ENCODE measurements around the gene KSR2.

DNA sequence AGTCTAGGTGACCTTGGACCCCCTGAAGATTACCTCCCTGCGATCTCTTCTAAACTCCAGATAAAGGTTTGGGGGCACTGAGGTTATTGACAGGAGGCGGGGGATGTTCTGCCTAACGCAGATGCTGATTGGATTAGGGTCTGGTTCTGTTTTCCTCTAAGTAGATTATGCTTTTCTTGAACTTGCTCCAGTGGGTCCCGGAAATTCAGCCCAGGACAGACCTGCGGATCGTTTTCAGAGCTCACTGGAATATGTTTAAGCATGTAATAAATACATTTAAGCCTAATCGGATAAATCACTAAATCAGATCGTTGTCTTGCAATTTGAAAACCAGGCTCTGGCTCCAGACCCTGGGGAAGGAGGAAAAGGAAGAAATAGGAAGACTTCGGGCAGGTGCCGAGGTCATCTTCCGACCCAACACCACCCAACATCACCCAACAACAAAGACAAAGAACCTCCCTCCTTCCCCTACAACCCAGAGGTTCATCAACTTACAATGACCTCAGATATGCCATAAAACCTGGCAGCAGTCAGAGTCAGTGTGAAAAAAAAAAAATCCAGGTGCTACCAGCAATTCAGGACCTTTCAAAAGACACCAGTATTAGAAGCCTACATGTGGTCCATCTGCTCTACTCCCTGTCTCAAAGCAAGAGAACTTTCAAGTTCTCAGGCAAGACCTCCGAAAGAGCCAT lies 148.4 kb downstream of the KSR2 start:
- no peak for TF ChIP-seq POLR2AphosphoS5 (IDR thresholded peaks at IDR 0.05)
- TF ChIP-seq, protein P1, sequence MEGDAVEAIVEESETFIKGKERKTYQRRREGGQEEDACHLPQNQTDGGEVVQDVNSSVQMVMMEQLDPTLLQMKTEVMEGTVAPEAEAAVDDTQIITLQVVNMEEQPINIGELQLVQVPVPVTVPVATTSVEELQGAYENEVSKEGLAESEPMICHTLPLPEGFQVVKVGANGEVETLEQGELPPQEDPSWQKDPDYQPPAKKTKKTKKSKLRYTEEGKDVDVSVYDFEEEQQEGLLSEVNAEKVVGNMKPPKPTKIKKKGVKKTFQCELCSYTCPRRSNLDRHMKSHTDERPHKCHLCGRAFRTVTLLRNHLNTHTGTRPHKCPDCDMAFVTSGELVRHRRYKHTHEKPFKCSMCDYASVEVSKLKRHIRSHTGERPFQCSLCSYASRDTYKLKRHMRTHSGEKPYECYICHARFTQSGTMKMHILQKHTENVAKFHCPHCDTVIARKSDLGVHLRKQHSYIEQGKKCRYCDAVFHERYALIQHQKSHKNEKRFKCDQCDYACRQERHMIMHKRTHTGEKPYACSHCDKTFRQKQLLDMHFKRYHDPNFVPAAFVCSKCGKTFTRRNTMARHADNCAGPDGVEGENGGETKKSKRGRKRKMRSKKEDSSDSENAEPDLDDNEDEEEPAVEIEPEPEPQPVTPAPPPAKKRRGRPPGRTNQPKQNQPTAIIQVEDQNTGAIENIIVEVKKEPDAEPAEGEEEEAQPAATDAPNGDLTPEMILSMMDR (IDR thresholded peaks at IDR 0.05): no peak
- no peak for TF ChIP-seq POLR2A (IDR thresholded peaks at IDR 0.05; ENCODE audit: low read depth)
